ENCODE measurements around the gene MAP7.

GRCh38 chr6:136341367-136341766 lies 208.9 kb downstream of the MAP7 start:
- TF ChIP-seq, protein P1, sequence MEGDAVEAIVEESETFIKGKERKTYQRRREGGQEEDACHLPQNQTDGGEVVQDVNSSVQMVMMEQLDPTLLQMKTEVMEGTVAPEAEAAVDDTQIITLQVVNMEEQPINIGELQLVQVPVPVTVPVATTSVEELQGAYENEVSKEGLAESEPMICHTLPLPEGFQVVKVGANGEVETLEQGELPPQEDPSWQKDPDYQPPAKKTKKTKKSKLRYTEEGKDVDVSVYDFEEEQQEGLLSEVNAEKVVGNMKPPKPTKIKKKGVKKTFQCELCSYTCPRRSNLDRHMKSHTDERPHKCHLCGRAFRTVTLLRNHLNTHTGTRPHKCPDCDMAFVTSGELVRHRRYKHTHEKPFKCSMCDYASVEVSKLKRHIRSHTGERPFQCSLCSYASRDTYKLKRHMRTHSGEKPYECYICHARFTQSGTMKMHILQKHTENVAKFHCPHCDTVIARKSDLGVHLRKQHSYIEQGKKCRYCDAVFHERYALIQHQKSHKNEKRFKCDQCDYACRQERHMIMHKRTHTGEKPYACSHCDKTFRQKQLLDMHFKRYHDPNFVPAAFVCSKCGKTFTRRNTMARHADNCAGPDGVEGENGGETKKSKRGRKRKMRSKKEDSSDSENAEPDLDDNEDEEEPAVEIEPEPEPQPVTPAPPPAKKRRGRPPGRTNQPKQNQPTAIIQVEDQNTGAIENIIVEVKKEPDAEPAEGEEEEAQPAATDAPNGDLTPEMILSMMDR (IDR thresholded peaks at IDR 0.05) = no peak
- TF ChIP-seq POLR2A (IDR thresholded peaks at IDR 0.05) (no peak), POLR2AphosphoS5 (IDR thresholded peaks at IDR 0.05) (no peak)
